Heart right ventricle (tissue), 16 donors: ENCODE results near the gene SLC36A3. TPM values are rescaled to one million over a fixed set of nuclear protein-coding genes. Genes with fewer than 3 reads are reported as not detected.
A peak's percentile ranks its signal among the peaks of the same experiment; 100 is the strongest.

Experiments
- ATAC-seq, 8 donors: fragments of 200-7000 bp; cut with Tn5 transposase; one replicate each; pipeline ENCODE4 v1.9.1; 2020; ENCODE audit warnings: mild to moderate bottlenecking in 8 of 8, moderate library complexity in 8 of 8, moderate number of reproducible peaks in 1 of 8
- DNase-seq, 2 donors: peaks; one replicate each; pipeline ENCODE4 v3.0.0-alpha.2; 2020
- H3K27ac ChIP-seq, 10 donors: fragments of 200-600 bp; sonication (generic) in 2 of 10; one replicate each; pipeline versions ENCODE4 v1.5.0 to v1.8.0; 2020 to 2022; ENCODE audit warnings: mild to moderate bottlenecking in 3 of 10
- H3K27me3 ChIP-seq, 7 donors: fragments of 200-600 bp; one replicate each; pipeline ENCODE4 v1.8.0; 2021 to 2022; ENCODE audit warnings: mild to moderate bottlenecking in 2 of 7
- H3K36me3 ChIP-seq, 9 donors: fragments of 200-600 bp; sonication (generic) in 1 of 9; one replicate each; pipeline versions ENCODE4 v1.5.0 to v1.8.0; 2020 to 2022; ENCODE audit warnings: mild to moderate bottlenecking in 2 of 9
- H3K4me1 ChIP-seq, 9 donors: fragments of 200-600 bp; sonication (generic) in 1 of 9; one replicate each; pipeline versions ENCODE4 v1.5.0 to v1.8.0; 2020 to 2022; ENCODE audit warnings: mild to moderate bottlenecking in 4 of 9
- H3K4me3 ChIP-seq, 10 donors: fragments of 200-600 bp; sonication (generic) in 2 of 10; one replicate each; pipeline versions ENCODE4 v1.5.0 to v1.8.0; 2020 to 2022; ENCODE audit warnings: mild to moderate bottlenecking in 7 of 10, moderate library complexity in 2 of 10
- H3K9me3 ChIP-seq, 11 donors: fragments of 200-600 bp in 10 of 11; sonication (generic) in 2 of 11; one replicate each; pipeline versions ENCODE4 v1.5.0 to v1.8.0; 2013 to 2022; ENCODE audit warnings: mild to moderate bottlenecking in 2 of 11, control low read depth in 1 of 11, moderate library complexity in 1 of 11
- CTCF ChIP-seq, 9 donors: fragments of 200-600 bp; sonication (generic) in 2 of 9; IDR thresholded peaks; one replicate each; pipeline versions ENCODE4 v1.5.0 to v1.8.0; 2021 to 2022; ENCODE audit warnings: antibody characterized with exemption in 9 of 9, mild to moderate bottlenecking in 5 of 9, moderate library complexity in 1 of 9
- WGBS, 2 donors: extraction: QIAGEN DNeasy Blood & Tissue Kit; methylation state at CpG; one replicate each; pipeline ENCODE4 v1.1.7; 2013; ENCODE audit warnings: inconsistent platforms in 1 of 2; 5-methylcytosine and 5-hydroxymethylcytosine counted together
- intact Hi-C, 10 donors: fragments of 100-400 bp; cut with DNase I; formaldehyde crosslinking; loops; one replicate each; pipeline versions ENCODE4 v1.11.1 to v1.14.2; 2022
- polyA plus RNA-seq, 2 donors: library from polyadenylated mRNA; stranded (reverse); fragments of 200-250 nt; gene quantifications; one replicate each; pipeline ENCODE4 v1.2.3, GENCODE V29; 2013
- total RNA-seq, 10 donors: library from RNA; stranded (reverse); fragmentation: NEBNext Ultra II Directional in 3 of 10; extraction: Animal tissue kit (Norgen Biotek cat#: 25700) in 3 of 10; gene quantifications; one replicate each; pipeline versions ENCODE4 v1.2.1 to v1.2.4, GENCODE V29; 2021 to 2023
- donor health status: Arrhythmogenic right ventricular cardiomyopathy.
- donor health status: ischemic (EF 13 %, LVEDD 7.1; RV severe dilation, severe dysfunction).
- donor health status: healthy with polysubstance abuse.
- donor health status: DM: no; HTN: yes; CAD: no.
- donor health status: DM: no; HTN: no; CAD: no.
- donor health status: ischemic (EF 25% LVEDD 6.9; RV normal size, moderate dysfunction).
- donor health status: ischemic (EF 25% LVEDD 5.7; RV mildly dilated, moderate dysfunction).
- donor health status: healthy.
- donor health status: DM: yes; HTN: yes; CAD: no.
- donor health status: Ischemic cardiomyopathy.
- donor health status: ischemic (EF 35%, LVEDD 5.7; RV mildly dilated, moderate dysfunction).
- donor health status: nonischemic (EF 11% LVEDD 7.7; RV severe dilation, severe dysfunction).
- donor health status: DM: yes; HTN: yes; CAD: no.
- donor health status: PGD.
- donor health status: ischemic (EF 29% LVEDD 5.4; RV normal size, mild dysfunction).
- donor health status: nonischemic (EF 23%, LVEDD 6.1; RV moderate dilation, normal function).

Gene SLC36A3
- total and polyA plus RNA-seq, 12 donors, result not detected

GRCh38 chr5:151320481-151320880, 16.9 kb upstream of the SLC36A3 start:
- WGBS, 2 donors, result 90 to 91% methylated on average over 4 of the region's 4 CpGs
- intact Hi-C loops, result no loop called here
- Histone ChIP-seq H3K36me3 (no peaks in the 10 kb centered on the region), H3K4me3 (no peak overlapping the region), H3K9me3 (no peaks in the 10 kb centered on the region), H3K27ac (no peak overlapping the region), H3K4me1 (peaks cover 0 to 11% (median 0%) of the 10 kb centered on the region in 9 donors), H3K27me3 (no peaks in the 10 kb centered on the region)
- DNase-seq (no peak), ATAC-seq (no peak)
- no peak for TF ChIP-seq CTCF (IDR thresholded peaks at IDR 0.05)

- peak; percentile 38 to 92 (median 78) for ATAC-seq
- no peaks in the 10 kb centered on the region for H3K9me3 ChIP-seq
- TF ChIP-seq CTCF (IDR thresholded peaks at IDR 0.05), result peak in 6 of 9 donors; percentile 7 to 44 (median 28)
- no peaks in the 10 kb centered on the region for H3K36me3 ChIP-seq
- peaks cover 0 to 6% (median 0%) of the 10 kb centered on the region in 7 donors for H3K27me3 ChIP-seq
- no peak overlapping the region for H3K27ac ChIP-seq
- intact Hi-C loops, result no loop called here
- no peak overlapping the region for H3K4me3 ChIP-seq
- peak; percentile 19 to 39 for DNase-seq
- H3K4me1 ChIP-seq, result peaks cover 0 to 11% (median 0%) of the 10 kb centered on the region in 9 donors
- WGBS, 2 donors, result 62 to 63% methylated on average over 2 of the region's 2 CpGs
Observed at GRCh38 chr5:151318850-151319732, 15.5 kb upstream of the SLC36A3 start.

- H3K36me3 ChIP-seq, result no peaks in the 10 kb centered on the region
- H3K4me1 ChIP-seq, result peaks cover 0 to 11% (median 0%) of the 10 kb centered on the region in 9 donors
- 56 to 64% methylated on average over 2 of the region's 2 CpGs for WGBS, 2 donors
Observed at GRCh38 chr5:151317871-151318270, 14.3 kb upstream of the SLC36A3 start.

More at GRCh38 chr5:151317871-151318270, 14.3 kb upstream of the SLC36A3 start:
- H3K4me3 ChIP-seq, result no peak overlapping the region
- DNase-seq (no peak), ATAC-seq (no peak)
- intact Hi-C loops, result no loop called here
- no peak overlapping the region for H3K27ac ChIP-seq
- H3K27me3 ChIP-seq, result peaks cover 0 to 8% (median 0%) of the 10 kb centered on the region in 7 donors
- TF ChIP-seq CTCF (IDR thresholded peaks at IDR 0.05), result no peak
- no peaks in the 10 kb centered on the region for H3K9me3 ChIP-seq
